ENCODE measurements around the gene RPL28. TPM values are rescaled to one million over a fixed set of nuclear protein-coding genes. Genes with fewer than 3 reads are reported as not detected.

RPL28 gene
- total RNA-seq, 2 experiments from 2014 or later = 3,995 to 4,178 TPM

GRCh38 chr19:55347442-55348009 lies 38.2 kb upstream of the RPL28 start:
- intact Hi-C loops (cut with DNase I, micrococcal nuclease) = no loop called here
- Histone ChIP-seq H3K27ac (ENCODE audit: low read depth in 1 of 2, low read length in 2 of 2) (no peak overlapping the region), H3K36me3 (ENCODE audit: insufficient read depth, low read length) (peaks cover 8% of the 10 kb centered on the region), H3K4me3 (ENCODE audit: low read length) (no peak overlapping the region), H3K9me3 (ENCODE audit: control insufficient read depth in 1 of 2, insufficient read depth in 1 of 2, low read length in 2 of 2) (peaks cover 0 to 11% of the 10 kb centered on the region in 2 experiments), H3K4me1 (ENCODE audit: insufficient read depth, low read length) (peaks cover 4% of the 10 kb centered on the region), H3K27me3 (ENCODE audit: control insufficient read depth in 1 of 2, insufficient read depth in 2 of 2, low read length in 2 of 2) (peaks cover 13 to 15% of the 10 kb centered on the region in 2 experiments)
- TF ChIP-seq CTCF (IDR thresholded peaks at IDR 0.05) = no peak
- Mint-ChIP-seq H3K27ac (no peak overlapping the region), H3K27me3 (peaks cover 21% of the 10 kb centered on the region), H3K36me3 (ENCODE audit: low read depth) (peaks cover 11% of the 10 kb centered on the region), H3K4me1 (ENCODE audit: low read depth) (peaks cover 8% of the 10 kb centered on the region), H3K4me3 (no peak overlapping the region), H3K9me3 (no peaks in the 10 kb centered on the region)
- DNase-seq (peak in 1 of 14 experiments; percentile 18), ATAC-seq (ENCODE audit: poor library complexity) (no peak)
- CTCF ChIA-PET = interaction anchor here (1.3 kb wide), 1 partner anchor 19 kb away, joined by 3 read pairs; no protein-coding TSS in a partner anchor
- POLR2A ChIA-PET = interaction anchor here (1.3 kb wide), 1 partner anchor 9 kb away, joined by 5 read pairs; the partner anchor contains the start of gene KMT5C

- no peak for DNase-seq
- Histone ChIP-seq H3K4me1 (ENCODE audit: insufficient read depth, low read length) (peaks cover 12% of the 10 kb centered on the region), H3K27ac (ENCODE audit: low read depth in 1 of 2, low read length in 2 of 2) (no peak overlapping the region), H3K9me3 (ENCODE audit: control insufficient read depth in 1 of 2, insufficient read depth in 1 of 2, low read length in 2 of 2) (peaks cover 0 to 21% of the 10 kb centered on the region in 2 experiments), H3K36me3 (ENCODE audit: insufficient read depth, low read length) (peaks cover 3% of the 10 kb centered on the region), H3K27me3 (ENCODE audit: control insufficient read depth in 1 of 2, insufficient read depth in 2 of 2, low read length in 2 of 2) (peaks cover 23 to 24% of the 10 kb centered on the region in 2 experiments), H3K4me3 (ENCODE audit: low read length) (no peak overlapping the region)
- intact Hi-C loops (cut with DNase I, micrococcal nuclease) = no loop called here
- no peaks in the 10 kb centered on the region for H3K9me3 Mint-ChIP-seq
- H3K4me3 Mint-ChIP-seq = no peak overlapping the region
- no peak for ATAC-seq (ENCODE audit: poor library complexity)
- peaks cover 18% of the 10 kb centered on the region for H3K4me1 Mint-ChIP-seq (ENCODE audit: low read depth)
- TF ChIP-seq CTCF (IDR thresholded peaks at IDR 0.05) = no peak
- peaks cover 11% of the 10 kb centered on the region for H3K36me3 Mint-ChIP-seq (ENCODE audit: low read depth)
- CTCF ChIA-PET = interaction anchor here (1.3 kb wide), 1 partner anchor 18 kb away, joined by 3 read pairs; no protein-coding TSS in a partner anchor
- H3K27ac Mint-ChIP-seq = no peak overlapping the region
- POLR2A ChIA-PET = interaction anchor here (0.7 to 1.3 kb wide), 2 partner anchors 10 to 21 kb away, joined by 3 to 5 read pairs; partner anchors contain the start of gene KMT5C
- H3K27me3 Mint-ChIP-seq = peaks cover 31% of the 10 kb centered on the region
These were observed 37.3 kb upstream of the RPL28 start for GRCh38 chr19:55348317-55349034.

GRCh38 chr19:55350620-55351315 lies 35.0 kb upstream of the RPL28 start:
- ChIA-PET POLR2A (interaction anchor here (1.4 kb wide), 1 partner anchor 12 kb away, joined by 11 read pairs; the partner anchor contains the start of gene KMT5C), CTCF (no interaction called here)
- H3K4me3 Mint-ChIP-seq = peak overlapping the region; percentile 38
- Histone ChIP-seq H3K4me1 (ENCODE audit: insufficient read depth, low read length) (peaks cover 29% of the 10 kb centered on the region), H3K9me3 (ENCODE audit: control insufficient read depth in 1 of 2, insufficient read depth in 1 of 2, low read length in 2 of 2) (peaks cover 0 to 31% of the 10 kb centered on the region in 2 experiments), H3K36me3 (ENCODE audit: insufficient read depth, low read length) (no peaks in the 10 kb centered on the region), H3K27me3 (ENCODE audit: control insufficient read depth in 1 of 2, insufficient read depth in 2 of 2, low read length in 2 of 2) (peaks cover 34% of the 10 kb centered on the region in 2 experiments), H3K27ac (ENCODE audit: low read depth in 1 of 2, low read length in 2 of 2) (no peak overlapping the region), H3K4me3 (ENCODE audit: low read length) (no peak overlapping the region)
- no peak for TF ChIP-seq CTCF (IDR thresholded peaks at IDR 0.05)
- peaks cover 44% of the 10 kb centered on the region for H3K27me3 Mint-ChIP-seq
- peaks cover under 1% of the 10 kb centered on the region for H3K36me3 Mint-ChIP-seq (ENCODE audit: low read depth)
- H3K4me1 Mint-ChIP-seq (ENCODE audit: low read depth) = peaks cover 25% of the 10 kb centered on the region
- intact Hi-C loops (cut with DNase I, micrococcal nuclease) = loop anchor here in 1 of 2 experiments (5.0 kb wide), 1 partner anchor 37 kb away; the partner anchor contains the start of gene RPL28
- ATAC-seq (ENCODE audit: poor library complexity) = no peak
- no peaks in the 10 kb centered on the region for H3K9me3 Mint-ChIP-seq
- H3K27ac Mint-ChIP-seq = no peak overlapping the region
- DNase-seq = no peak
